Esophagus muscularis mucosa (tissue), 4 donors: ENCODE results near the gene OSBPL3.

Experiments
- EP300 ChIP-seq: sonication (generic); formaldehyde crosslinking; IDR thresholded peaks from one replicate; pipeline ENCODE4 v1.6.1; 2017; ENCODE audit warnings: antibody characterized with exemption
- POLR2A ChIP-seq: fragments of 450-650 bp; IDR thresholded peaks from one replicate; pipeline ENCODE4 v1.6.1; 2017; ENCODE audit warnings: antibody characterized with exemption, moderate library complexity, mild to moderate bottlenecking, low read depth
- TF ChIP-seq, protein P1 (sequence below), 3 experiments: fragments of 200-600 bp in 2 of 3; fragments of 450-650 bp in 1 of 3; sonication (generic) in 2 of 3; IDR thresholded peaks; one replicate each; pipeline ENCODE4 v1.5.1; 2017 to 2019; ENCODE audit warnings: antibody characterized with exemption in 3 of 3, mild to moderate bottlenecking in 2 of 3, moderate library complexity in 1 of 3

- TF ChIP-seq POLR2A (no peak), EP300 (no peak)
- TF ChIP-seq, protein P1, sequence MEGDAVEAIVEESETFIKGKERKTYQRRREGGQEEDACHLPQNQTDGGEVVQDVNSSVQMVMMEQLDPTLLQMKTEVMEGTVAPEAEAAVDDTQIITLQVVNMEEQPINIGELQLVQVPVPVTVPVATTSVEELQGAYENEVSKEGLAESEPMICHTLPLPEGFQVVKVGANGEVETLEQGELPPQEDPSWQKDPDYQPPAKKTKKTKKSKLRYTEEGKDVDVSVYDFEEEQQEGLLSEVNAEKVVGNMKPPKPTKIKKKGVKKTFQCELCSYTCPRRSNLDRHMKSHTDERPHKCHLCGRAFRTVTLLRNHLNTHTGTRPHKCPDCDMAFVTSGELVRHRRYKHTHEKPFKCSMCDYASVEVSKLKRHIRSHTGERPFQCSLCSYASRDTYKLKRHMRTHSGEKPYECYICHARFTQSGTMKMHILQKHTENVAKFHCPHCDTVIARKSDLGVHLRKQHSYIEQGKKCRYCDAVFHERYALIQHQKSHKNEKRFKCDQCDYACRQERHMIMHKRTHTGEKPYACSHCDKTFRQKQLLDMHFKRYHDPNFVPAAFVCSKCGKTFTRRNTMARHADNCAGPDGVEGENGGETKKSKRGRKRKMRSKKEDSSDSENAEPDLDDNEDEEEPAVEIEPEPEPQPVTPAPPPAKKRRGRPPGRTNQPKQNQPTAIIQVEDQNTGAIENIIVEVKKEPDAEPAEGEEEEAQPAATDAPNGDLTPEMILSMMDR (IDR thresholded peaks at IDR 0.05): no peak
These were observed 182.7 kb downstream of the OSBPL3 start for GRCh38 chr7:24797270-24797669.
